COLO829 (cell line): ENCODE measurements around the gene NKD1.

Experiments
- DNase-seq: peaks from one replicate; pipeline ENCODE4 v3.0.0; 2012; ENCODE audit warnings: low spot score

The NKD1 gene

GRCh38 chr16:50675686-50676610 is 127.8 kb downstream of the NKD1 start:
- no peak for DNase-seq

- DNase-seq: no peak
These were observed 128.6 kb downstream of the NKD1 start for GRCh38 chr16:50676684-50677225.

GRCh38 chr16:50677351-50677750 is 129.2 kb downstream of the NKD1 start:
- DNase-seq: no peak

- no peak for DNase-seq
These were observed 130.3 kb downstream of the NKD1 start for GRCh38 chr16:50678531-50678930.

GRCh38 chr16:50679266-50679665 is 131.1 kb downstream of the NKD1 start:
- DNase-seq: no peak

- DNase-seq: no peak
These were observed 131.7 kb downstream of the NKD1 start for GRCh38 chr16:50679676-50680555.

GRCh38 chr16:50680556-50680893 is 132.3 kb downstream of the NKD1 start:
- no peak for DNase-seq

- no peak for DNase-seq
These were observed 133.1 kb downstream of the NKD1 start, which contains the start of gene SNX20 for GRCh38 chr16:50681021-50681885. TSS of gene SNX20 (minus strand) at chr16:50681312. CDS start at chr16:50677526, 3,786 bp downstream.

GRCh38 chr16:50683689-50684374 is 135.6 kb downstream of the NKD1 start:
- DNase-seq: no peak

- no peak for DNase-seq
These were observed 136.7 kb downstream of the NKD1 start for GRCh38 chr16:50684823-50685461.

- no peak for DNase-seq
These were observed 137.4 kb downstream of the NKD1 start for GRCh38 chr16:50685462-50686063.

- DNase-seq: no peak
These were observed 139.9 kb downstream of the NKD1 start for GRCh38 chr16:50688083-50688482.

- DNase-seq: no peak
These were observed 140.7 kb downstream of the NKD1 start for GRCh38 chr16:50688867-50689266.

GRCh38 chr16:50690177-50690576 is 142.0 kb downstream of the NKD1 start:
- no peak for DNase-seq

- no peak for DNase-seq
These were observed 144.4 kb downstream of the NKD1 start for GRCh38 chr16:50692644-50692998.

- DNase-seq: no peak
These were observed 145.0 kb downstream of the NKD1 start, which contains the start of gene NOD2 for GRCh38 chr16:50692999-50693781. TSS of gene NOD2 (plus strand) at chr16:50693606. CDS start at chr16:50699496, 5,890 bp downstream.

GRCh38 chr16:50694206-50694605 is 146.0 kb downstream of the NKD1 start:
- DNase-seq: no peak

GRCh38 chr16:50695017-50696000 is 147.1 kb downstream of the NKD1 start:
- no peak for DNase-seq
